Activated CD8-positive, alpha-beta memory T cell treated with anti-CD3 and anti-CD28 coated beads, Interleukin-2, amount 50 U/mL, for 24 hours (primary cell): ENCODE data around the gene MAP7D2.

Source experiments
- DNase-seq: peaks from one replicate; pipeline ENCODE4 v3.0.0-alpha.2; 2020; ENCODE audit errors: extremely low read depth

The MAP7D2 gene

GRCh38 chrX:20112022-20112774, 4.5 kb downstream of the MAP7D2 start:
- no peak for DNase-seq

- no peak for DNase-seq
Observed at GRCh38 chrX:20111271-20111670, 5.4 kb downstream of the MAP7D2 start.

GRCh38 chrX:20101934-20102581, 14.6 kb downstream of the MAP7D2 start:
- DNase-seq: no peak

GRCh38 chrX:20091499-20091898, 25.2 kb downstream of the MAP7D2 start:
- DNase-seq: no peak

- DNase-seq: no peak
Observed at GRCh38 chrX:20089845-20090244, 26.9 kb downstream of the MAP7D2 start.

GRCh38 chrX:20080277-20080676, 36.4 kb downstream of the MAP7D2 start:
- no peak for DNase-seq

GRCh38 chrX:20071511-20072079, 45.1 kb downstream of the MAP7D2 start:
- no peak for DNase-seq

- DNase-seq: no peak
Observed at GRCh38 chrX:20067709-20068561, 48.8 kb downstream of the MAP7D2 start.

- DNase-seq: no peak
Observed at GRCh38 chrX:20066968-20067708, 49.6 kb downstream of the MAP7D2 start.

GRCh38 chrX:20063716-20064351, 52.9 kb downstream of the MAP7D2 start:
- no peak for DNase-seq

GRCh38 chrX:20063153-20063552, 53.6 kb downstream of the MAP7D2 start:
- DNase-seq: no peak

GRCh38 chrX:20061855-20062254, 54.9 kb downstream of the MAP7D2 start:
- no peak for DNase-seq

GRCh38 chrX:20060961-20061748, 55.6 kb downstream of the MAP7D2 start:
- DNase-seq: no peak

GRCh38 chrX:20059467-20060128, 57.1 kb downstream of the MAP7D2 start:
- no peak for DNase-seq

GRCh38 chrX:20057479-20057878, 59.2 kb downstream of the MAP7D2 start:
- no peak for DNase-seq

GRCh38 chrX:20056704-20057103, 60.0 kb downstream of the MAP7D2 start:
- no peak for DNase-seq

- DNase-seq: no peak
Observed at GRCh38 chrX:20053537-20053936, 63.2 kb downstream of the MAP7D2 start.

GRCh38 chrX:20046864-20047263, 69.8 kb downstream of the MAP7D2 start:
- no peak for DNase-seq

- DNase-seq: no peak
Observed at GRCh38 chrX:20046223-20046622, 70.5 kb downstream of the MAP7D2 start.

- no peak for DNase-seq
Observed at GRCh38 chrX:20042221-20042620, 74.5 kb downstream of the MAP7D2 start.
